Vagina (tissue), 2 donors: Measurements from ENCODE around the gene MMP10.

ENCODE experiments used
- CTCF ChIP-seq, 3 experiments: fragments of 450-650 bp in 2 of 3; fragments of 200-600 bp in 1 of 3; sonication (generic) in 1 of 3; IDR thresholded peaks; one replicate each; pipeline ENCODE4 v1.5.1; 2017 to 2019; ENCODE audit warnings: antibody characterized with exemption in 3 of 3, mild to moderate bottlenecking in 2 of 3, moderate library complexity in 2 of 3
- POLR2A ChIP-seq, 2 donors: fragments of 450-650 bp; IDR thresholded peaks; one replicate each; pipeline ENCODE4 v1.6.1; 2017; ENCODE audit warnings: antibody characterized with exemption in 2 of 2, mild to moderate bottlenecking in 2 of 2, moderate library complexity in 2 of 2

- TF ChIP-seq CTCF (IDR thresholded peaks at IDR 0.05) (no peak), POLR2A (IDR thresholded peaks at IDR 0.05) (no peak)
Measured at GRCh38 chr11:102813484-102813883, 33.1 kb upstream of the MMP10 start.
